ENCODE results near the gene HIPK2.

The HIPK2 gene

GRCh38 chr7:139582130-139582650, 195.6 kb downstream of the HIPK2 start:
- DNase-seq, result no peak

GRCh38 chr7:139580435-139580834, 197.4 kb downstream of the HIPK2 start:
- no peak for DNase-seq

GRCh38 chr7:139576179-139576973, 201.4 kb downstream of the HIPK2 start:
- no peak for DNase-seq

DNA sequence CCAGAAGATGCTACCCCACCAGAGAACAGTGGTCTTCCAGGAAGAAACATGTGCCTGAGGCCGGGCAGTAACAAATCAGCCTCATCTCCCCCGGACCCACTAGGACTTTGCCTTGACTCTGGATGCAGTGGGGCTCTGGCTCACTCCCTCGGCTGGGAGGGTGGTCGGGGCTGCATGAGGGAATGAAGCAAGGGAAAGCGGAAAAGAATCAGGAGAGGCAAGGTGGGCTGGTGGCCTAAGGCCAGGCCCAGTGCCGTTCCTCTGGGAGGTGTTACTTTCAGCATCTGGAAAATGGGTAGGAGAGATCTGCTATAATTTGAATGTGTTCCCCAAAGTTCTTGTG, 202.5 kb downstream of the HIPK2 start:
- no peak for DNase-seq

GRCh38 chr7:139574618-139575337, 203.0 kb downstream of the HIPK2 start:
- DNase-seq, result no peak

DNA sequence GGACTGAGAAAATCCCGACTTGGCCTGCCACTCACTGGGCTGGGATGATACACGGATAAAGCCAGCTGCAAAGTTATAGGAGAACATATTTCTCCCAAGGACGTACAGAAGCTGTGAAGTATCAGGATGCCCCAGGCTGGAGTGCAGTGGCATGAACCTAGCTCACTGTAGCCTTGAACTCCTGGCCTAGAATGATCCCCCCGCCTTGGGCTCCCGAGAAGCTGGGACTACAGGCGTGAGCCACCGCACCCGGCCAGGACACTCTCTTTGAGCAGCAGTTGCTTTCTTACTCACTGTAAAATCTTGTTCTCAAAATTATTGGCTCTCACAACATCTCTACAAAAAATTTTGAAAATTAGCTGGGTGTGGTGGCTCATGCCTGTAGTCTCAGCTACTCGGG, 203.9 kb downstream of the HIPK2 start:
- no peak for DNase-seq

- no peak for DNase-seq
Observed at GRCh38 chr7:139572704-139573385, 205.0 kb downstream of the HIPK2 start.

- no peak for DNase-seq
Observed at GRCh38 chr7:139572071-139572470, 205.7 kb downstream of the HIPK2 start.

- DNase-seq, result no peak
Observed at GRCh38 chr7:139571651-139572050, 206.1 kb downstream of the HIPK2 start.

GRCh38 chr7:139571190-139571589, 206.6 kb downstream of the HIPK2 start:
- no peak for DNase-seq

- DNase-seq, result no peak
Observed at GRCh38 chr7:139570626-139571025, 207.2 kb downstream of the HIPK2 start.

GRCh38 chr7:139570119-139570518, 207.7 kb downstream of the HIPK2 start:
- DNase-seq, result no peak

GRCh38 chr7:139568813-139569490, 208.8 kb downstream of the HIPK2 start:
- no peak for DNase-seq

GRCh38 chr7:139568346-139568675, 209.5 kb downstream of the HIPK2 start:
- no peak for DNase-seq

DNA sequence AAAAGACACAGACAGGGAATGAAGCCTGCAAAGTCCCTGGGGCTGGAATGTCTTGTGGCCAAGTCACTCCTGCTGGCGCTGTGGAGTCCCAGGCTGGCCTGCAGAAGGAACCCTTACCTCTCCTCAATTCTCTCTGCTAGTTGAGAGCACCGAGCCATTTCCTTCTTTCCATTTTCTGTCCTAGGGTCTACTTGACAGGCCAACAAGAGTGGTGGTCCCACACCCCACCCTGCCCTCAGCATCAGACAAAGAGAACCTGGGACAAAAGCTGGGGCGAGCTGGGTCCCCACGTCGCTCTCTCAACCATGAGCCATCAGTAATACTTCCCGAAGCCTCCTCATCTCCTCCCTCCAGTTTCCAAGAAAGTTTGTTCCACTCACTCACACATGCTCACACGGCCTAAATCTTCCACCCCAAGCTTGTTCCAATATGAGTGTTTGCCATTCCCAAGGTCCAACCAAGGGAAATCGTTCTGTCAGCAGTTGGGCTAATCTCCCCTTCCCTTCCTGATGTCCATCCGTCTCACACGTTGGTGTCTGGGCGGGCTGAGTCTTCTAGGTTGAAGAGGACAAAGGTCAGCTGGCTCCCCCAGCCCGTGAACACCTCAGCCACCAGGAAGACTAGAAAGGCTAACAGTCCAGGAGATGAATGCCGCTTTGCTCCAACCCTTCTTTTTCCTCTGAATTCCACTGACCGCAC, 210.0 kb downstream of the HIPK2 start:
- no peak for DNase-seq

DNA sequence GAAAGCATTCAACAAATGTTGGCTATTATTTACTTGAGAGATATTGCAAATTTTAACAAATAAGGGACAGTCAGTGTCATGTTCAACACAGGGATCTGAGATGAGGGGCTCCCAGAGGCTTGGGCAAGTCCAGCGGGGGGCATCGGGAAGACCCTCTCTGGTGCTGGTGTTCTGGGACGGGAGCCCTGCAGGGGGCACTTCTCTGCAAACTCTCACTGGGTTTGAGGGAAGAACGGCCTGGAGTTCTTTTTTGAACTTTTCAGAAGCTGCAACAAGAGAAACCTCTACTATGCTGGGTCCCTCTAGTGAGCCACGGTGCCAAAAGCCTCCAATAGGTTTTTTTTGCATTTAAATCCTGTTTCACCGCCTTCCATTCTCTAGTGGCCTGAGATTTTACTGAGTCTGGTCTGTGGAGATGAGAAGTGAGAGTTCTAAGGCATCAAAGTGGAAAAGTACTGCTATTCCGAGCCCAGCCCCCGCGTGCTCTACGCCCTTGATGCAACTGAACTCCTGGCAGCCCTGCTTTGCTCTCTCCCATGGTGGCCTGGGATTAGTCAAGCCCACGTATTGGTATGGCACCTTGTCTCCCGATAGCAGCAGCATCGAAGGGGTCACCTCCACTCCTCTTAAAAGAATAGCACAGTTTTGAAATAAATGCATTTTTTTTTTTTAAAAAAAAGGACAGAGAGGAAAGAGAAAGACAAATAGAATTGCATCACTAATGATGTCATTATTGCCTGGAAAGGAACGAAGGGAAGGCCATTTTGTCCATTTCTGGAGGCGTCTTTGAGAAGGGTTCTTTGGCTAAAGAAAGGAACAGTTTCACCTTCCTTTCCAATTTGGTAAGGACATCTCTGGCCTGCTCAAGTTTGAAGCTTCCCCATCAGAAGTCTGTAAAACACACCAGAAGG, 210.8 kb downstream of the HIPK2 start:
- no peak for DNase-seq

- DNase-seq, result no peak
Observed at GRCh38 chr7:139566075-139566474, 211.7 kb downstream of the HIPK2 start.

DNA sequence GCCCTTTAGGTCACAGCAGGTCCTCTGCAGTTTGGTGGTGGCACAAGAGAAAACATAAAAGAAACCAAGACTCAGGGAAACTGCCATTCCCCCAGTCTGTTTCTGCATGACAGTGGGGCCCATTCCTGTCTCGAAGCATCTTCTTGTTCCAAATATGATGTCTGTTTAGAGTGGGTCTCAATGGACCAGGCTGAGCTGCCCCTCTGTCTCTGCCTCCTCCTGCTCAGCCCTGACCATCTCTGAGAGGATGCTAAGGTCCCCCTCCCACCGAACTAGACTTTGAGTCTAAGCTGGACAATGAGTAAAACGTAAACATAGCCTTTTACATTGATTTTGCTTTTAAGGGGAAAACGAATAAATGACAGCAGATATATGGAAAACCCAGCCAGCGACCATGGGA, 213.9 kb downstream of the HIPK2 start:
- DNase-seq, result no peak

DNA sequence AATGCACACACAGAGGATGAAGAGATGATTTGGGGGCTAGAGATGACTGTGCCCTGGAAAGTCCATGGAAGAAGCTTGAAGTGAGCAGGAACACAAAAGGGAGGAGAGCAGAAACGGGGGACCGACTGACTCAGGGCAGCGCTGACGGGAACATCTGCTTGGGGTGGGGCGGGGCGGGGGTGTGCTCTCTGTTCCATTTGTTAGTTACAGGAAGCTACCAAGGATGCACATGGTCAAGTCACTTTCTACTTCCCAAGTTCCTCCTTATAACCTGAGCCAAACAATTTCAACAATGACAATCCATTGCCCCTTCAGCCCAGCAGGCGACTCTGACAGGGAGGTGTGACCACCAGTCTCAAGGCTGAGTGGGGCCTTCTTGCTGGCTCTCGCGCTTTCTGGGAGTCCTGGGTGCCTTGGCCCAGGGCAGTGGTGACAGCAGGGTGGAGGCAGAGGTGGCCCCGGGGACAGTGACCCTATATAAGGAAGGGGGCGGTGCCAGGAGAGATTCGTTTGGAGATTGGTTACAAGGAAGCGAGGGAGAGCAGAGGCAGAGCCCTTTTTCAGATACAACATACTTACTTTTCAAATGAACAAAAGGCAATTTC, 214.7 kb downstream of the HIPK2 start:
- DNase-seq, result peak in 1 of 2 donors; percentile 80

- DNase-seq, result no peak
Observed at GRCh38 chr7:139562491-139562890, 215.3 kb downstream of the HIPK2 start.

GRCh38 chr7:139560678-139561077, 217.1 kb downstream of the HIPK2 start:
- DNase-seq, result no peak

All from bone marrow (tissue), 2 donors.